GM20431 (cell line): ENCODE data around the gene UBLCP1.
"Not testable (repeated sequence)": the region's sequence is repeated elsewhere in the genome, so short reads cannot be mapped to it uniquely, and the experiment has no call there.

Experiments used
- in situ Hi-C: fragments of 300-500 bp; cut with MseI, MboI; formaldehyde crosslinking; loops from one replicate; pipeline ENCODE4 v1.15.0; 2020; ENCODE audit warnings: low sequenced_read_pairs; ENCODE audit not compliant: unreplicated experiment

The UBLCP1 gene

GRCh38 chr5:159244890-159245289 lies 18.2 kb upstream of the UBLCP1 start:
- in situ Hi-C loops, result no loop called here

GRCh38 chr5:159249158-159249557 lies 13.9 kb upstream of the UBLCP1 start:
- in situ Hi-C loops, result no loop called here

GRCh38 chr5:159252195-159252594 lies 10.9 kb upstream of the UBLCP1 start:
- in situ Hi-C loops, result no loop called here

GRCh38 chr5:159257007-159257406 lies 6.1 kb upstream of the UBLCP1 start:
- in situ Hi-C loops, result no loop called here

- in situ Hi-C loops, result no loop called here
These were observed 5.3 kb upstream of the UBLCP1 start for GRCh38 chr5:159257629-159258283.

GRCh38 chr5:159258361-159258760 lies 4.7 kb upstream of the UBLCP1 start:
- in situ Hi-C loops, result no loop called here

GRCh38 chr5:159260212-159260611 lies 2.9 kb upstream of the UBLCP1 start:
- in situ Hi-C loops, result not testable (repeated sequence)

- in situ Hi-C loops, result no loop called here
These were observed 625 bp upstream of the UBLCP1 start for GRCh38 chr5:159262472-159262858.

GRCh38 chr5:159263569-159263905 lies 447 bp downstream of the UBLCP1 start:
- in situ Hi-C loops, result no loop called here

GRCh38 chr5:159266764-159267163 lies 3.7 kb downstream of the UBLCP1 start:
- in situ Hi-C loops, result not testable (repeated sequence)

- in situ Hi-C loops, result no loop called here
These were observed 6.6 kb downstream of the UBLCP1 start for GRCh38 chr5:159269723-159270122.

- in situ Hi-C loops, result no loop called here
These were observed 10.8 kb downstream of the UBLCP1 start for GRCh38 chr5:159273923-159274322.

- in situ Hi-C loops, result no loop called here
These were observed 11.6 kb downstream of the UBLCP1 start for GRCh38 chr5:159274676-159275075.

- in situ Hi-C loops, result no loop called here
These were observed 23.4 kb downstream of the UBLCP1 start for GRCh38 chr5:159286420-159287035.

GRCh38 chr5:159290741-159291140 lies 27.7 kb downstream of the UBLCP1 start:
- in situ Hi-C loops, result no loop called here

- in situ Hi-C loops, result no loop called here
These were observed 31.8 kb downstream of the UBLCP1 start for GRCh38 chr5:159294921-159295320.

GRCh38 chr5:159297300-159297699 lies 34.2 kb downstream of the UBLCP1 start:
- in situ Hi-C loops, result not testable (repeated sequence)

GRCh38 chr5:159301466-159301865 lies 38.4 kb downstream of the UBLCP1 start:
- in situ Hi-C loops, result no loop called here

GRCh38 chr5:159301929-159302860 lies 39.1 kb downstream of the UBLCP1 start:
- in situ Hi-C loops, result not testable (repeated sequence)

GRCh38 chr5:159303286-159303685 lies 40.2 kb downstream of the UBLCP1 start:
- in situ Hi-C loops, result no loop called here

- in situ Hi-C loops, result no loop called here
These were observed 42.0 kb downstream of the UBLCP1 start for GRCh38 chr5:159304961-159305595.
